PC-3 (cell line): ENCODE data around the gene SEMA4A. TPM values are rescaled to one million over a fixed set of nuclear protein-coding genes. Genes with fewer than 3 reads are reported as not detected.

ENCODE experiments used
- ATAC-seq: fragments of 200-7000 bp; cut with Tn5 transposase; 2 replicates; pipeline ENCODE4 v1.9.1; 2020; ENCODE audit warnings: mild to moderate bottlenecking, moderate library complexity
- BruUV-seq: library from RNA; stranded (reverse); fragments of 400-500 nt; replicated peaks from 2 replicates; lab custom pipeline; 2021; lab: Mats Ljungman, UMichigan
- CTCF ChIA-PET: fragments of 300-600 bp; sonication (Branson Sonifier 250); formaldehyde crosslinking; loops from one replicate; lab custom pipeline; 2022; ENCODE audit warnings: antibody characterized with exemption; lab: Charles Lee
- POLR2A ChIA-PET: fragments of 300-600 bp; sonication (Branson Sonifier 250); formaldehyde crosslinking; loops from one replicate; lab custom pipeline; 2022; ENCODE audit warnings: antibody characterized with exemption; ENCODE audit not compliant: unreplicated experiment; lab: Charles Lee
- DNase-seq: peaks from one replicate; pipeline ENCODE4 v3.0.0-alpha.2; 2015
- H2AFZ ChIP-seq: fragments of 300-600 bp; sonication (generic); 2 replicates; pipeline ENCODE4 v1.6.0; 2016; ENCODE audit warnings: antibody characterized with exemption, low read length
- H3F3A ChIP-seq: fragments of 300-600 bp; sonication (generic); one replicate; pipeline ENCODE4 v1.6.0; 2017; ENCODE audit warnings: antibody characterized with exemption, low read length, control low read depth, mild to moderate bottlenecking; ENCODE audit not compliant: unreplicated experiment
- H3K27ac ChIP-seq: fragments of 300-600 bp; sonication (generic); 2 replicates; pipeline ENCODE4 v1.5.1; 2016; ENCODE audit warnings: mild to moderate bottlenecking, low read length
- H3K27me3 ChIP-seq: fragments of 300-600 bp; sonication (generic); 2 replicates; pipeline ENCODE4 v1.6.1; 2016; ENCODE audit warnings: low read length, mixed read lengths
- H3K36me3 ChIP-seq: fragments of 300-600 bp; sonication (generic); 2 replicates; pipeline ENCODE4 v1.6.1; 2016; ENCODE audit warnings: low read depth, mixed run types, low read length, mixed read lengths
- H3K4me1 ChIP-seq: fragments of 300-600 bp; sonication (generic); 2 replicates; pipeline ENCODE4 v1.5.1; 2016; ENCODE audit warnings: low read length; ENCODE audit not compliant: insufficient read depth
- H3K4me2 ChIP-seq: fragments of 300-600 bp; sonication (generic); 2 replicates; pipeline ENCODE4 v1.6.0; 2016; ENCODE audit warnings: low read length
- H3K4me3 ChIP-seq: fragments of 300-600 bp; sonication (generic); 2 replicates; pipeline ENCODE4 v1.5.1; 2016; ENCODE audit warnings: mild to moderate bottlenecking, low read length, mixed read lengths
- H3K79me2 ChIP-seq: fragments of 300-600 bp; sonication (generic); 2 replicates; pipeline ENCODE4 v1.6.1; 2017; ENCODE audit warnings: low read length, mixed read lengths
- H3K9ac ChIP-seq: fragments of 300-600 bp; sonication (generic); 2 replicates; pipeline ENCODE4 v1.6.0; 2016; ENCODE audit warnings: mild to moderate bottlenecking, low read length
- H3K9me2 ChIP-seq: fragments of 300-600 bp; sonication (generic); replicated peaks from 2 replicates; pipeline ENCODE4 v1.6.1; 2016; ENCODE audit warnings: mixed run types, low read length, mixed read lengths
- H3K9me3 ChIP-seq: fragments of 300-600 bp; sonication (generic); 2 replicates; pipeline ENCODE4 v1.6.1; 2016; ENCODE audit warnings: low read length, mixed read lengths
- H4K20me1 ChIP-seq: fragments of 300-600 bp; sonication (generic); 2 replicates; pipeline ENCODE4 v1.6.1; 2016; ENCODE audit warnings: low read length, mixed read lengths
- CTCF ChIP-seq: fragments of 300-600 bp; sonication (generic); conservative IDR thresholded peaks from 2 replicates; pipeline ENCODE4 v1.5.1; 2017; ENCODE audit warnings: antibody characterized with exemption, low read depth, mild to moderate bottlenecking, low read length
- EZH2 ChIP-seq: fragments of 300-600 bp; sonication (generic); IDR thresholded peaks from one replicate; pipeline ENCODE4 v1.6.1; 2017; ENCODE audit warnings: antibody characterized with exemption, mild to moderate bottlenecking, low read length; ENCODE audit not compliant: unreplicated experiment
- EZH2phosphoT487 ChIP-seq: fragments of 300-600 bp; sonication (generic); IDR thresholded peaks from 2 replicates; pipeline ENCODE4 v1.6.1; 2018; ENCODE audit warnings: mild to moderate bottlenecking, antibody characterized with exemption, low read length, borderline replicate concordance
- intact Hi-C: fragments of 100-400 bp; cut with micrococcal nuclease; formaldehyde crosslinking; loops from 2 replicates; pipeline ENCODE4 v1.9.0; 2023
- total RNA-seq: library from RNA; depleted of rRNA; stranded (reverse); fragments of >200 nt; gene quantifications from 2 replicates; pipeline ENCODE4 v1.2.3, GENCODE V29; 2014

The SEMA4A gene
- total RNA-seq, 1 experiment from 2014 or later: 5.8 TPM

GRCh38 chr1:156198831-156199349 is 45.5 kb downstream of the SEMA4A start:
- ChIA-PET CTCF (no interaction called here), POLR2A (no interaction called here)
- Histone ChIP-seq H3K4me1 (peaks cover 12% of the 10 kb centered on the region), H3K9me2 (no peaks in the 10 kb centered on the region), H3K36me3 (peaks cover 19% of the 10 kb centered on the region), H3K79me2 (peaks cover 74% of the 10 kb centered on the region), H3K9ac (no peak overlapping the region), H3K27me3 (no peaks in the 10 kb centered on the region), H2AFZ (no peak overlapping the region), H4K20me1 (no peaks in the 10 kb centered on the region; the same call in 1 of the 2 replicates), H3K27ac (no peak overlapping the region), H3F3A (peaks cover 4% of the 10 kb centered on the region), H3K9me3 (no peaks in the 10 kb centered on the region), H3K4me2 (no peak overlapping the region), H3K4me3 (no peak overlapping the region)
- BruUV-seq: no TSS peak
- ATAC-seq: no peak
- intact Hi-C loops: no loop called here
- no peak for DNase-seq
- no peak for TF ChIP-seq CTCF
- no peak for TF ChIP-seq EZH2
- TF ChIP-seq EZH2phosphoT487: no peak

- ChIA-PET POLR2A (no interaction called here), CTCF (no interaction called here)
- peaks cover 19% of the 10 kb centered on the region for H3K36me3 ChIP-seq
- H3F3A ChIP-seq: peaks cover 4% of the 10 kb centered on the region
- no TSS peak for BruUV-seq
- H2AFZ ChIP-seq: no peak overlapping the region
- no peak overlapping the region for H3K9ac ChIP-seq
- DNase-seq: no peak
- H3K4me2 ChIP-seq: no peak overlapping the region
- no peaks in the 10 kb centered on the region for H3K27me3 ChIP-seq
- no peak overlapping the region for H3K4me3 ChIP-seq
- TF ChIP-seq EZH2phosphoT487: no peak
- TF ChIP-seq EZH2: no peak
- peaks cover 12% of the 10 kb centered on the region for H3K4me1 ChIP-seq
- peaks cover 65% of the 10 kb centered on the region for H3K79me2 ChIP-seq
- H3K9me2 ChIP-seq: no peaks in the 10 kb centered on the region
- intact Hi-C loops: no loop called here
- no peaks in the 10 kb centered on the region for H4K20me1 ChIP-seq
- no peak overlapping the region for H3K27ac ChIP-seq
- no peak for ATAC-seq
- H3K9me3 ChIP-seq: no peaks in the 10 kb centered on the region
Measured at GRCh38 chr1:156200044-156200443, 46.7 kb downstream of the SEMA4A start.

- intact Hi-C loops: no loop called here
- CTCF ChIA-PET: no interaction called here
Measured at GRCh38 chr1:156203331-156203730, 49.9 kb downstream of the SEMA4A start.

More at GRCh38 chr1:156203331-156203730, 49.9 kb downstream of the SEMA4A start:
- Histone ChIP-seq H3F3A (peaks cover 4% of the 10 kb centered on the region), H3K9me2 (no peaks in the 10 kb centered on the region), H3K4me3 (no peak overlapping the region), H3K9me3 (no peaks in the 10 kb centered on the region), H2AFZ (no peak overlapping the region), H3K27me3 (no peaks in the 10 kb centered on the region), H3K4me2 (peak overlapping the region; percentile 12; the same call in 1 of the 2 replicates), H4K20me1 (no peaks in the 10 kb centered on the region), H3K36me3 (peaks cover 24% of the 10 kb centered on the region), H3K9ac (no peak overlapping the region), H3K4me1 (peaks cover 12% of the 10 kb centered on the region), H3K27ac (no peak overlapping the region), H3K79me2 (peaks cover 41% of the 10 kb centered on the region)
- ATAC-seq (peak; percentile 55), DNase-seq (peak; percentile 44)
- BruUV-seq: no TSS peak
- POLR2A ChIA-PET: no interaction called here
- no peak for TF ChIP-seq EZH2phosphoT487
- TF ChIP-seq EZH2: no peak
- no peak for TF ChIP-seq CTCF
